ENCODE measurements around the gene SLC39A1.

SLC39A1 gene

DNA sequence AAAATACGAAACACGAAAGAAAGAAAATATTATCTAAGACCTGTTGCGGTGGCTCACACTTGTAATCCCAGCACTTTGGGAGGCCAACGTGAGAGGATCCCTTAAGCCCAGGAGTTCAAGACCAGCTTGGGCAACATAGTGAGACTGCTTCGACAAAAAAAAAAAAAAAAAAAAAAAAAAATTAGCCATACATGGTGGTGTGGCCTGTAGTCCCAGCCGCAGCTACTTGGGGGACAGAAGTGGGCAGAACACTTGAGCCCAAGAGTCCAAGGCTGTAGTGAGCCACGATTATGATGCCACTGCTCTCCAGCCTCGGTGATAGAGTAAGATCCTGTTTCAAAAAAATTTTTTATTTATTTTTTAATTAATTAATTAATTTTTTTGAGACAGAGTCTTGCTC is 24.3 kb upstream of the SLC39A1 start:
- DNase-seq: no peak
- H3K36me3 ChIP-seq (ENCODE audit: insufficient read depth, low read length): peaks cover 18% of the 10 kb centered on the region
- H3K9me3 ChIP-seq (ENCODE audit: insufficient read depth, low read length, severe bottlenecking): no peaks in the 10 kb centered on the region
- no peak overlapping the region for H2AFZ ChIP-seq (ENCODE audit: low read depth, low read length)
- ATAC-seq (ENCODE audit: insufficient read depth, low read depth): no peak
- peaks cover 41% of the 10 kb centered on the region for H3K4me1 ChIP-seq (ENCODE audit: insufficient read depth, low read length)
- no peak overlapping the region for H3K27ac ChIP-seq (ENCODE audit: low read length)
- TF ChIP-seq CTCF (IDR thresholded peaks at IDR 0.05; ENCODE audit: borderline replicate concordance, extremely low read depth, low read length, poor library complexity, severe bottlenecking) (no peak), EZH2 (IDR thresholded peaks at IDR 0.05; ENCODE audit: borderline replicate concordance, low read depth, low read length, severe bottlenecking) (no peak)
- H3K9ac ChIP-seq (ENCODE audit: low read depth, low read length): no peak overlapping the region
- H3K4me3 ChIP-seq (ENCODE audit: low read depth in 1 of 2, low read length in 2 of 2): no peak overlapping the region
- peaks cover 6% of the 10 kb centered on the region; the same call in 1 of the 2 replicates for H4K20me1 ChIP-seq (ENCODE audit: insufficient read depth, low read length)
- H3K27me3 ChIP-seq (ENCODE audit: insufficient read depth, low read length, poor library complexity): no peaks in the 10 kb centered on the region
- H3K4me2 ChIP-seq (ENCODE audit: insufficient read depth, low read length): no peak overlapping the region
- peaks cover 19% of the 10 kb centered on the region for H3K79me2 ChIP-seq (ENCODE audit: insufficient read depth, low read length)

GRCh38 chr1:153985941-153986761 is 22.8 kb upstream of the SLC39A1 start, which contains the start of gene RAB13:
Gene RAB13 (minus strand): TSS chr1:153986339. CDS start chr1:153986236, 103 bp downstream.
- H3K79me2 ChIP-seq (ENCODE audit: insufficient read depth, low read length): peaks cover 6% of the 10 kb centered on the region
- H3K9ac ChIP-seq (ENCODE audit: low read depth, low read length): peak within 1 kb of the TSS; percentile 15
- 0 out of 4 replicates have a peak within 1 kb of the TSS, but pooled peaks of 1 of the 2 experiments have one; percentile 21 for H3K4me3 ChIP-seq (ENCODE audit: low read depth in 1 of 2, low read length in 2 of 2)
- TF ChIP-seq EZH2 (IDR thresholded peaks at IDR 0.05; ENCODE audit: borderline replicate concordance, low read depth, low read length, severe bottlenecking) (no peak), CTCF (IDR thresholded peaks at IDR 0.05; ENCODE audit: borderline replicate concordance, extremely low read depth, low read length, poor library complexity, severe bottlenecking) (no peak)
- ATAC-seq (ENCODE audit: insufficient read depth, low read depth): no peak
- H3K4me2 ChIP-seq (ENCODE audit: insufficient read depth, low read length): peak within 1 kb of the TSS; percentile 57
- H3K9me3 ChIP-seq (ENCODE audit: insufficient read depth, low read length, severe bottlenecking): no peaks in the 10 kb centered on the region
- H3K4me1 ChIP-seq (ENCODE audit: insufficient read depth, low read length): peaks cover 26% of the 10 kb centered on the region
- H4K20me1 ChIP-seq (ENCODE audit: insufficient read depth, low read length): peaks cover 2% of the 10 kb centered on the region; the same call in 1 of the 2 replicates
- H2AFZ ChIP-seq (ENCODE audit: low read depth, low read length): peak within 1 kb of the TSS; percentile 86
- peaks cover 3% of the 10 kb centered on the region for H3K36me3 ChIP-seq (ENCODE audit: insufficient read depth, low read length)
- H3K27me3 ChIP-seq (ENCODE audit: insufficient read depth, low read length, poor library complexity): no peaks in the 10 kb centered on the region
- H3K27ac ChIP-seq (ENCODE audit: low read length): peak within 1 kb of the TSS; percentile 42; the same call in 1 of the 2 replicates
- no peak for DNase-seq

DNA sequence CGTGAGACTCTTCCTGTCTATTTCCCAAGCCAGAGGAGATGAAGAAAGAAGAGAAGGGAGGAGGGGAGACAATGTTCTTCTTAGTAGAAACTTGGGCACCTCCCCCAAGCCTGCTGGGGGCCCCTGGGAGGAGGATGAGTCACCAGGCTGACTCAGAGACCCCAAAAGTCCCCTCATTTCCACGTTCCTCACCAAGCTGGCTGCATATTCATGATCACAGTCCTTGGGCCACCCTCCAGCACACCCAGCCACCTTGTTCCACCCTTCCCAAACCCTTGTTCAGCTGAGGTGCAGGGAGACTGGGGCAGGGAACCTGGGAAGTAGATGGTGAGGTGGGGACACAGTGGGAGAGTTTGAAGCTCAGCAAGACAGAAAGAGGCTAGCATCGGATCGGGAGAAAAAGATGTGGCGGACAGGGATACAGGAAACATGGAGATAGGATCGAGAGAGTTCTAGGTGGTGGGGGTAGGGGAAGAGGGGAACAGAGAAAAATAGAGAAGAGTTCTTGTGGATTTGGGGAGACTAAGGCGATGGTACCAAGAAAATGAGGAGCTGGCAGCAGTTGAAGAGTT is 22.1 kb upstream of the SLC39A1 start:
- Histone ChIP-seq H3K4me3 (ENCODE audit: low read depth in 1 of 2, low read length in 2 of 2) (no peak overlapping the region), H4K20me1 (ENCODE audit: insufficient read depth, low read length) (no peaks in the 10 kb centered on the region)

More for the DNA sequence above, 22.1 kb upstream of the SLC39A1 start:
- H3K9me3 ChIP-seq (ENCODE audit: insufficient read depth, low read length, severe bottlenecking): no peaks in the 10 kb centered on the region
- DNase-seq (no peak), ATAC-seq (ENCODE audit: insufficient read depth, low read depth) (no peak)
- no peaks in the 10 kb centered on the region for H3K79me2 ChIP-seq (ENCODE audit: insufficient read depth, low read length)
- peaks cover 25% of the 10 kb centered on the region for H3K4me1 ChIP-seq (ENCODE audit: insufficient read depth, low read length)
- H3K27me3 ChIP-seq (ENCODE audit: insufficient read depth, low read length, poor library complexity): no peaks in the 10 kb centered on the region
- H3K36me3 ChIP-seq (ENCODE audit: insufficient read depth, low read length): no peaks in the 10 kb centered on the region
- H3K27ac ChIP-seq (ENCODE audit: low read length): no peak overlapping the region
- H2AFZ ChIP-seq (ENCODE audit: low read depth, low read length): peak overlapping the region; percentile 19
- no peak overlapping the region; the same call in 1 of the 2 replicates for H3K9ac ChIP-seq (ENCODE audit: low read depth, low read length)
- H3K4me2 ChIP-seq (ENCODE audit: insufficient read depth, low read length): no peak overlapping the region
- TF ChIP-seq EZH2 (IDR thresholded peaks at IDR 0.05; ENCODE audit: borderline replicate concordance, low read depth, low read length, severe bottlenecking): no peak
- TF ChIP-seq CTCF (IDR thresholded peaks at IDR 0.05; ENCODE audit: borderline replicate concordance, extremely low read depth, low read length, poor library complexity, severe bottlenecking): no peak
